Upper lobe of left lung (tissue), 4 donors: ENCODE results near the gene ARV1.

Source experiments
- EP300 ChIP-seq, 4 donors: sonication (generic); formaldehyde crosslinking; IDR thresholded peaks; one replicate each; pipeline ENCODE4 v1.5.1; 2017; ENCODE audit warnings: antibody characterized with exemption in 4 of 4, control low read depth in 2 of 4
- POLR2A ChIP-seq, 4 donors: fragments of 450-650 bp; IDR thresholded peaks; one replicate each; pipeline ENCODE4 v1.5.1; 2016 to 2017; ENCODE audit warnings: antibody characterized with exemption in 4 of 4, mild to moderate bottlenecking in 2 of 4
- POLR2AphosphoS5 ChIP-seq, 2 donors: sonication (generic); formaldehyde crosslinking; IDR thresholded peaks; one replicate each; pipeline ENCODE4 v1.5.1; 2017; ENCODE audit warnings: antibody characterized with exemption in 2 of 2
- TF ChIP-seq, protein P1 (sequence below), 6 experiments: fragments of 450-650 bp in 4 of 6; fragments of 200-600 bp in 2 of 6; sonication (generic) in 2 of 6; IDR thresholded peaks; one replicate each; pipeline ENCODE4 v1.5.1; 2016 to 2019; ENCODE audit warnings: antibody characterized with exemption in 6 of 6

- TF ChIP-seq POLR2AphosphoS5 (IDR thresholded peaks at IDR 0.05) (no peak), EP300 (IDR thresholded peaks at IDR 0.05) (no peak), POLR2A (IDR thresholded peaks at IDR 0.05) (no peak)
- TF ChIP-seq, protein P1, sequence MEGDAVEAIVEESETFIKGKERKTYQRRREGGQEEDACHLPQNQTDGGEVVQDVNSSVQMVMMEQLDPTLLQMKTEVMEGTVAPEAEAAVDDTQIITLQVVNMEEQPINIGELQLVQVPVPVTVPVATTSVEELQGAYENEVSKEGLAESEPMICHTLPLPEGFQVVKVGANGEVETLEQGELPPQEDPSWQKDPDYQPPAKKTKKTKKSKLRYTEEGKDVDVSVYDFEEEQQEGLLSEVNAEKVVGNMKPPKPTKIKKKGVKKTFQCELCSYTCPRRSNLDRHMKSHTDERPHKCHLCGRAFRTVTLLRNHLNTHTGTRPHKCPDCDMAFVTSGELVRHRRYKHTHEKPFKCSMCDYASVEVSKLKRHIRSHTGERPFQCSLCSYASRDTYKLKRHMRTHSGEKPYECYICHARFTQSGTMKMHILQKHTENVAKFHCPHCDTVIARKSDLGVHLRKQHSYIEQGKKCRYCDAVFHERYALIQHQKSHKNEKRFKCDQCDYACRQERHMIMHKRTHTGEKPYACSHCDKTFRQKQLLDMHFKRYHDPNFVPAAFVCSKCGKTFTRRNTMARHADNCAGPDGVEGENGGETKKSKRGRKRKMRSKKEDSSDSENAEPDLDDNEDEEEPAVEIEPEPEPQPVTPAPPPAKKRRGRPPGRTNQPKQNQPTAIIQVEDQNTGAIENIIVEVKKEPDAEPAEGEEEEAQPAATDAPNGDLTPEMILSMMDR (IDR thresholded peaks at IDR 0.05) = no peak
Measured at GRCh38 chr1:230930986-230931385, 47.9 kb upstream of the ARV1 start.
